Suprapubic skin (tissue), 4 donors: ENCODE results near the gene CXCL1.

ENCODE experiments used
- EP300 ChIP-seq: sonication (generic); formaldehyde crosslinking; IDR thresholded peaks from one replicate; pipeline ENCODE4 v1.6.1; 2017; ENCODE audit warnings: antibody characterized with exemption
- POLR2A ChIP-seq, 2 donors: fragments of 450-650 bp; IDR thresholded peaks; one replicate each; pipeline ENCODE4 v1.6.1; 2017; ENCODE audit warnings: antibody characterized with exemption in 2 of 2, mild to moderate bottlenecking in 2 of 2, moderate library complexity in 2 of 2
- POLR2AphosphoS5 ChIP-seq, 3 donors: sonication (generic); formaldehyde crosslinking; IDR thresholded peaks; one replicate each; pipeline ENCODE4 v1.6.1; 2017; ENCODE audit warnings: antibody characterized with exemption in 3 of 3
- TF ChIP-seq, protein P1 (sequence below), 2 donors: fragments of 200-600 bp in 1 of 2; fragments of 450-650 bp in 1 of 2; sonication (generic) in 1 of 2; IDR thresholded peaks; one replicate each; pipeline ENCODE4 v1.5.1; 2016 to 2019; ENCODE audit warnings: antibody characterized with exemption in 2 of 2, mild to moderate bottlenecking in 1 of 2, moderate library complexity in 1 of 2

DNA sequence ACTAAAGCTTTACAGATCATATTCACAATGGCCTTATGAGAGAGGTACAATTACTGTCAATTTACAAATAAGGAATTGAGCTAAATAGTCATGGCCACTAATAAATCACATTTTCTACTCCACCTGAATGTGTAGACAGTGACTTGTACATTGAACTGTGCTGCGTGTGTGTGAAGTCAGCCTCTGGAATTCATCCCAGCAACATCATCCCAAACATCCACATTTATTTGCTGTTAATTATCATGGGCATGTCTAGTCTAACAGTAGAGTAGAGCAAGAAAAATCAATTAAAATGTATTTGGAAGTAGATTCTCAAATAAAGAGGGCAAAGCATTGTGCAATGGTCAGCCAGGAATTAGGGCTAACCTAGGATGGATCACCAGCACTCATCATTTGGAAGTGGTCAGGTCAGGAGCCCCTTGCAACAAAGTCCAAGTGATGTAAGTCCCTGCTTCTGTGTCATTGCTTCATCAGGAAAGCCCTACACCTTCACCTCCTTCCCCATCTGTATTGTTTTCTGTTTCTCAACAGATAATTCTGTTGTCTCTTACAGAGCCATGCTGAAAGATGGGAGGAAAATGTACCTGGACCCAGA lies 20.9 kb upstream of the CXCL1 start:
- TF ChIP-seq, protein P1, sequence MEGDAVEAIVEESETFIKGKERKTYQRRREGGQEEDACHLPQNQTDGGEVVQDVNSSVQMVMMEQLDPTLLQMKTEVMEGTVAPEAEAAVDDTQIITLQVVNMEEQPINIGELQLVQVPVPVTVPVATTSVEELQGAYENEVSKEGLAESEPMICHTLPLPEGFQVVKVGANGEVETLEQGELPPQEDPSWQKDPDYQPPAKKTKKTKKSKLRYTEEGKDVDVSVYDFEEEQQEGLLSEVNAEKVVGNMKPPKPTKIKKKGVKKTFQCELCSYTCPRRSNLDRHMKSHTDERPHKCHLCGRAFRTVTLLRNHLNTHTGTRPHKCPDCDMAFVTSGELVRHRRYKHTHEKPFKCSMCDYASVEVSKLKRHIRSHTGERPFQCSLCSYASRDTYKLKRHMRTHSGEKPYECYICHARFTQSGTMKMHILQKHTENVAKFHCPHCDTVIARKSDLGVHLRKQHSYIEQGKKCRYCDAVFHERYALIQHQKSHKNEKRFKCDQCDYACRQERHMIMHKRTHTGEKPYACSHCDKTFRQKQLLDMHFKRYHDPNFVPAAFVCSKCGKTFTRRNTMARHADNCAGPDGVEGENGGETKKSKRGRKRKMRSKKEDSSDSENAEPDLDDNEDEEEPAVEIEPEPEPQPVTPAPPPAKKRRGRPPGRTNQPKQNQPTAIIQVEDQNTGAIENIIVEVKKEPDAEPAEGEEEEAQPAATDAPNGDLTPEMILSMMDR (IDR thresholded peaks at IDR 0.05), result no peak
- TF ChIP-seq POLR2A (IDR thresholded peaks at IDR 0.05) (no peak), EP300 (no peak), POLR2AphosphoS5 (IDR thresholded peaks at IDR 0.05) (no peak)
